ENCODE results near the gene ENTPD8. TPM values are rescaled to one million over a fixed set of nuclear protein-coding genes. Genes with fewer than 3 reads are reported as not detected.

Gene ENTPD8
- total and polyA plus RNA-seq, 2 donors (not counting 1 experiment from before 2014, with no cell fraction given), result under 0.01 TPM; not detected in 1

DNA sequence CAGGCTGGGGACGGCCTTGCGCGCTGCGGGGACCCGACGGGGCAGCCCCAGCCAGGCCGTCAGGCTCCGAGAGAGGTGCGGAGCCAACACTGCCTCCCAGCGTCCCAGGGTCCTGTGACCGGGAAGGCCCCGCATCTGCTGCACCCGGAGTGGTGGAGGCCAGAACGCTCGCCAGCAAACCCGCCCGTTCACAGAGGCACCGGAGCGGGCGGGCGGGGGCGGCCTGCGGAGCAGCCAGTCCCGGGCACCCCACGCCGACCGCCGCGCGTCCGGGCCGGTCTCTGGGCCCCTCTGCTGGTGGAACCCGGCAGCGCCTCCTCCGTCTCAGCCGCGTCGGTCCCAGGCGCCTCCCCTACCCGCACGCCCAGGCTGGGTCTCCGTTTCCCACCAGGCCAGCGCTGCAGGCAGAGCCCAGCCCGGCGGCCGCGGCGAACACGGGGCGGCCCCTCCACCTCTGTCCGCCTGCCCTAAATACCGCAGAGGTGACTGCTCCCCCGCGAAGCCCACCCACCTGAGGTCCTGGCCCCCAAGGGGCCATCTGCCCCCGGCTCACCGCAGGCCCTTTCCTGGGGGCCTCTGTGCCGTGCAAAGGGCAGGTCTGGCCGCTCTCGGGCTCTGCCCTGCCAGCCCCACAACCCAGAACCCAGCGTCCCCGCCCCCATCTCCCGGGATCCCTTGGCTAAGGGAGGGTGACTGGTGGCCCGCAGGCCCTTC is 34.1 kb downstream of the ENTPD8 start:
- H3K27ac ChIP-seq (ENCODE audit: insufficient read depth, low read length), result no peak overlapping the region
- H3K27me3 ChIP-seq (ENCODE audit: control insufficient read depth, insufficient read depth, low read length), result no peaks in the 10 kb centered on the region
- TF ChIP-seq, protein P1, sequence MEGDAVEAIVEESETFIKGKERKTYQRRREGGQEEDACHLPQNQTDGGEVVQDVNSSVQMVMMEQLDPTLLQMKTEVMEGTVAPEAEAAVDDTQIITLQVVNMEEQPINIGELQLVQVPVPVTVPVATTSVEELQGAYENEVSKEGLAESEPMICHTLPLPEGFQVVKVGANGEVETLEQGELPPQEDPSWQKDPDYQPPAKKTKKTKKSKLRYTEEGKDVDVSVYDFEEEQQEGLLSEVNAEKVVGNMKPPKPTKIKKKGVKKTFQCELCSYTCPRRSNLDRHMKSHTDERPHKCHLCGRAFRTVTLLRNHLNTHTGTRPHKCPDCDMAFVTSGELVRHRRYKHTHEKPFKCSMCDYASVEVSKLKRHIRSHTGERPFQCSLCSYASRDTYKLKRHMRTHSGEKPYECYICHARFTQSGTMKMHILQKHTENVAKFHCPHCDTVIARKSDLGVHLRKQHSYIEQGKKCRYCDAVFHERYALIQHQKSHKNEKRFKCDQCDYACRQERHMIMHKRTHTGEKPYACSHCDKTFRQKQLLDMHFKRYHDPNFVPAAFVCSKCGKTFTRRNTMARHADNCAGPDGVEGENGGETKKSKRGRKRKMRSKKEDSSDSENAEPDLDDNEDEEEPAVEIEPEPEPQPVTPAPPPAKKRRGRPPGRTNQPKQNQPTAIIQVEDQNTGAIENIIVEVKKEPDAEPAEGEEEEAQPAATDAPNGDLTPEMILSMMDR (conservative IDR thresholded peaks at IDR 0.05 in 1 of 2, IDR thresholded peaks at IDR 0.05 in 1 of 2; ENCODE audit: low read depth in 1 of 2, low read length in 2 of 2), result peak; percentile 54 to 59
- no peak for TF ChIP-seq EZH2 (IDR thresholded peaks at IDR 0.05; ENCODE audit: low read length, missing control alignments)
- no peaks in the 10 kb centered on the region for H4K20me1 ChIP-seq (ENCODE audit: control insufficient read depth, extremely low read depth, insufficient read depth, low read length)
- peak overlapping the region; percentile 62 for H3K4me2 ChIP-seq (ENCODE audit: extremely low read depth, insufficient read depth, low read length)
- peak overlapping the region; percentile 37 for H3K9ac ChIP-seq (ENCODE audit: insufficient read depth, low read length)
- H3K36me3 ChIP-seq (ENCODE audit: control insufficient read depth, insufficient read depth, low read length), result no peaks in the 10 kb centered on the region
- H3K4me1 ChIP-seq (ENCODE audit: control insufficient read depth, extremely low read depth, insufficient read depth, low read length), result peaks cover 11% of the 10 kb centered on the region
- peak overlapping the region in 3 of 4 experiments; percentile 17 to 53 (median 26) for H3K4me3 ChIP-seq (replicated peaks in 1 of 4; ENCODE audit: control extremely low read depth in 1 of 4, insufficient read depth in 1 of 4, low read depth in 3 of 4, low read length in 4 of 4)
- H3K79me2 ChIP-seq (ENCODE audit: control insufficient read depth, insufficient read depth, low read length), result no peaks in the 10 kb centered on the region
- H2AFZ ChIP-seq (ENCODE audit: low read length), result no peak overlapping the region
- DNase-seq (ENCODE audit: low read depth in 2 of 2), result peak; percentile 38 to 55
- H3K9me3 ChIP-seq (ENCODE audit: control insufficient read depth, insufficient read depth, low read depth, low read length), result no peaks in the 10 kb centered on the region

- Histone ChIP-seq H3K27me3 (ENCODE audit: control insufficient read depth, insufficient read depth, low read length) (no peaks in the 10 kb centered on the region), H3K9ac (ENCODE audit: insufficient read depth, low read length) (no peak overlapping the region), H3K4me3 (replicated peaks in 1 of 4; ENCODE audit: control extremely low read depth in 1 of 4, insufficient read depth in 1 of 4, low read depth in 3 of 4, low read length in 4 of 4) (peak overlapping the region in 1 of 4 experiments; percentile 53), H3K27ac (ENCODE audit: insufficient read depth, low read length) (no peak overlapping the region), H2AFZ (ENCODE audit: low read length) (no peak overlapping the region), H3K79me2 (ENCODE audit: control insufficient read depth, insufficient read depth, low read length) (no peaks in the 10 kb centered on the region), H4K20me1 (ENCODE audit: control insufficient read depth, extremely low read depth, insufficient read depth, low read length) (no peaks in the 10 kb centered on the region), H3K4me1 (ENCODE audit: control insufficient read depth, extremely low read depth, insufficient read depth, low read length) (peaks cover 5% of the 10 kb centered on the region), H3K36me3 (ENCODE audit: control insufficient read depth, insufficient read depth, low read length) (no peaks in the 10 kb centered on the region), H3K9me3 (ENCODE audit: control insufficient read depth, insufficient read depth, low read depth, low read length) (no peaks in the 10 kb centered on the region), H3K4me2 (ENCODE audit: extremely low read depth, insufficient read depth, low read length) (peak overlapping the region; percentile 5)
- no peak for DNase-seq (ENCODE audit: low read depth in 2 of 2)
- TF ChIP-seq, protein P1 (conservative IDR thresholded peaks at IDR 0.05 in 1 of 2, IDR thresholded peaks at IDR 0.05 in 1 of 2; ENCODE audit: low read depth in 1 of 2, low read length in 2 of 2), result no peak
- no peak for TF ChIP-seq EZH2 (IDR thresholded peaks at IDR 0.05; ENCODE audit: low read length, missing control alignments)
Observed at GRCh38 chr9:137406085-137406760, 34.9 kb downstream of the ENTPD8 start.

DNA sequence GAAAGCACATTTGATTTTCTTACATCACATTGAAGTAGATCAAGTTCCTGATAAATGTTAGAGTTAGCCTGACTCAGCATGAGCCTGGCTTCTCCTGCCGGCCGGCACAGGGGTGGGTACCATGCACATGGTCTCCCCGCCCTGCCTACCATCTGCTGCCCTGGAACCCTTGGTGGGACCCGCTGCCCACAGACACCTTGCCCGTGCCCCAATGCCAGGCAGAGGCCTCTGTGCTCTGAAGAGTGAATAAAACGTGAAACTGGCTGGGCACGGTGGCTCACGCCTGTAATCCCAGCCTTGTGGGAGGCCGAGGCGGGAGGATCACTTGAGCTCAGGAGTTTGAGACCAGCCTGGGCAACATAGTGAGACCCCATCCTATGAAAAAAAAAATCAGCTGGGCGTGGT is 35.5 kb downstream of the ENTPD8 start:
- no peaks in the 10 kb centered on the region for H4K20me1 ChIP-seq (ENCODE audit: control insufficient read depth, extremely low read depth, insufficient read depth, low read length)
- H3K27ac ChIP-seq (ENCODE audit: insufficient read depth, low read length), result no peak overlapping the region
- H3K4me1 ChIP-seq (ENCODE audit: control insufficient read depth, extremely low read depth, insufficient read depth, low read length), result peaks cover 2% of the 10 kb centered on the region
- TF ChIP-seq EZH2 (IDR thresholded peaks at IDR 0.05; ENCODE audit: low read length, missing control alignments), result no peak
- TF ChIP-seq, protein P1 (conservative IDR thresholded peaks at IDR 0.05 in 1 of 2, IDR thresholded peaks at IDR 0.05 in 1 of 2; ENCODE audit: low read depth in 1 of 2, low read length in 2 of 2), result no peak
- no peaks in the 10 kb centered on the region for H3K79me2 ChIP-seq (ENCODE audit: control insufficient read depth, insufficient read depth, low read length)
- H3K36me3 ChIP-seq (ENCODE audit: control insufficient read depth, insufficient read depth, low read length), result no peaks in the 10 kb centered on the region
- H3K27me3 ChIP-seq (ENCODE audit: control insufficient read depth, insufficient read depth, low read length), result no peaks in the 10 kb centered on the region
- DNase-seq (ENCODE audit: low read depth in 2 of 2), result no peak
- H3K4me2 ChIP-seq (ENCODE audit: extremely low read depth, insufficient read depth, low read length), result no peak overlapping the region
- no peak overlapping the region for H2AFZ ChIP-seq (ENCODE audit: low read length)
- no peak overlapping the region for H3K4me3 ChIP-seq (replicated peaks in 1 of 4; ENCODE audit: control extremely low read depth in 1 of 4, insufficient read depth in 1 of 4, low read depth in 3 of 4, low read length in 4 of 4)
- H3K9me3 ChIP-seq (ENCODE audit: control insufficient read depth, insufficient read depth, low read depth, low read length), result no peaks in the 10 kb centered on the region
- no peak overlapping the region for H3K9ac ChIP-seq (ENCODE audit: insufficient read depth, low read length)

Measured in fibroblast of lung (primary cell).